Gastrocnemius medialis (tissue), 4 donors: ENCODE data around the gene NUP153. TPM values are rescaled to one million over a fixed set of nuclear protein-coding genes. Genes with fewer than 3 reads are reported as not detected.

Experiments
- ATAC-seq, 2 donors: fragments of 150-250 bp; one replicate each; pipeline ENCODE4 v1.9.1; 2016
- DNase-seq, 2 donors: peaks; one replicate each; pipeline ENCODE4 v3.0.0-alpha.2; 2019
- H3K27ac ChIP-seq, 4 donors: fragments of 200-600 bp; sonication (generic); 1 replicate in 1 of 4; 2 replicates in 3 of 4; pipeline ENCODE4 v1.5.1; 2016 to 2018; ENCODE audit warnings: mild to moderate bottlenecking in 2 of 4, moderate library complexity in 1 of 4
- H3K27me3 ChIP-seq, 3 donors: fragments of 200-600 bp; sonication (generic) in 2 of 3; 1 replicate in 1 of 3; 2 replicates in 2 of 3; pipeline versions ENCODE4 v1.5.1 to v1.6.0; 2016 to 2019; ENCODE audit warnings: mild to moderate bottlenecking in 1 of 3, moderate library complexity in 1 of 3
- H3K36me3 ChIP-seq, 2 donors: fragments of 200-600 bp; sonication (generic) in 1 of 2; one replicate each; pipeline ENCODE4 v1.5.1; 2017 to 2018
- H3K4me1 ChIP-seq, 2 donors: fragments of 200-600 bp; sonication (generic) in 1 of 2; one replicate each; pipeline ENCODE4 v1.5.1; 2016 to 2017; ENCODE audit warnings: mild to moderate bottlenecking in 2 of 2
- H3K4me3 ChIP-seq, 4 donors: fragments of 200-600 bp; sonication (generic) in 3 of 4; 1 replicate in 1 of 4; 2 replicates in 3 of 4; pipeline ENCODE4 v1.5.1; 2016 to 2019; ENCODE audit warnings: mild to moderate bottlenecking in 2 of 4
- H3K9me3 ChIP-seq, 3 donors: fragments of 200-600 bp; sonication (generic) in 2 of 3; 1 replicate in 1 of 3; 2 replicates in 2 of 3; pipeline ENCODE4 v1.5.1; 2016 to 2019
- POLR2A ChIP-seq, 2 donors: fragments of 450-650 bp; IDR thresholded peaks; one replicate each; pipeline ENCODE4 v1.6.1; 2017; ENCODE audit warnings: antibody characterized with exemption in 2 of 2, mild to moderate bottlenecking in 2 of 2, moderate library complexity in 2 of 2
- in situ Hi-C, 4 donors: fragments of 200-750 bp; cut with MboI; loops; one replicate each; pipeline versions ENCODE4 v1.15.0 to v1.8.0; 2017; ENCODE audit warnings: low sequenced_read_pairs in 4 of 4
- intact Hi-C: fragments of 100-400 bp; cut with DNase I; formaldehyde crosslinking; loops from one replicate; pipeline ENCODE4 v1.15.1; 2023; ENCODE audit warnings: low total_unique reads
- total RNA-seq, 4 donors: library from RNA; depleted of rRNA; stranded (reverse); fragments of >200 nt; gene quantifications; one replicate each; pipeline versions ENCODE4 v1.1.0 to v1.2.3, GENCODE V29; 2016
- TF ChIP-seq, protein P1 (sequence below), 5 experiments: fragments of 450-650 bp in 3 of 5; fragments of 200-600 bp in 2 of 5; sonication (generic) in 2 of 5; IDR thresholded peaks in 4 of 5; conservative IDR thresholded peaks in 1 of 5; 1 replicate in 4 of 5; 2 replicates in 1 of 5; pipeline ENCODE4 v1.5.1; 2016 to 2019; ENCODE audit warnings: antibody characterized with exemption in 5 of 5, mild to moderate bottlenecking in 3 of 5, moderate library complexity in 3 of 5

NUP153 gene
- total RNA-seq, 4 donors from 2014 or later: 29.7 to 44.2 (median 37.9) TPM

DNA sequence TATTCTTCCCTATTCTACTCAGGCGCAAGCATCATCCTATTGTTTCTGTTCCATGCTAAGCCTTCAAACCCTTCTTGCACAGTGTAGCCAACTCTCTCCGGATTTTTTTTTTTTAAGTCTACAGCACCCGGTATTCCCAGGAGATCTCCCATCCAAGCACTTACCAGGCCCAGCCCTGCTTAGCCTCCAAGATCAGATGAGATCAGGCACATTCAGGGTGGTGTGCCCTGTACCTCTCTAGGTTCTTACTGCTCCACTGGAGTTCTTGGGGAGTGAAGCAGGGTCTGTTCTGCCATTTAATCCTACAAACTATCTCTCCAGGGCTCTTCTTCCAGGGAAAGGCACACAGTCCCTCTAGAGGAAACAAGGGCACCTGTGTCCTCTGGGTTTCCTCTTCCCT is 14.9 kb upstream of the NUP153 start:
- H3K36me3 ChIP-seq: no peaks in the 10 kb centered on the region
- ATAC-seq (no peak), DNase-seq (no peak)
- in situ Hi-C loops: no loop called here
- TF ChIP-seq, protein P1, sequence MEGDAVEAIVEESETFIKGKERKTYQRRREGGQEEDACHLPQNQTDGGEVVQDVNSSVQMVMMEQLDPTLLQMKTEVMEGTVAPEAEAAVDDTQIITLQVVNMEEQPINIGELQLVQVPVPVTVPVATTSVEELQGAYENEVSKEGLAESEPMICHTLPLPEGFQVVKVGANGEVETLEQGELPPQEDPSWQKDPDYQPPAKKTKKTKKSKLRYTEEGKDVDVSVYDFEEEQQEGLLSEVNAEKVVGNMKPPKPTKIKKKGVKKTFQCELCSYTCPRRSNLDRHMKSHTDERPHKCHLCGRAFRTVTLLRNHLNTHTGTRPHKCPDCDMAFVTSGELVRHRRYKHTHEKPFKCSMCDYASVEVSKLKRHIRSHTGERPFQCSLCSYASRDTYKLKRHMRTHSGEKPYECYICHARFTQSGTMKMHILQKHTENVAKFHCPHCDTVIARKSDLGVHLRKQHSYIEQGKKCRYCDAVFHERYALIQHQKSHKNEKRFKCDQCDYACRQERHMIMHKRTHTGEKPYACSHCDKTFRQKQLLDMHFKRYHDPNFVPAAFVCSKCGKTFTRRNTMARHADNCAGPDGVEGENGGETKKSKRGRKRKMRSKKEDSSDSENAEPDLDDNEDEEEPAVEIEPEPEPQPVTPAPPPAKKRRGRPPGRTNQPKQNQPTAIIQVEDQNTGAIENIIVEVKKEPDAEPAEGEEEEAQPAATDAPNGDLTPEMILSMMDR (IDR thresholded peaks at IDR 0.05 in 4 of 5, conservative IDR thresholded peaks at IDR 0.05 in 1 of 5): no peak
- no peak for TF ChIP-seq POLR2A (IDR thresholded peaks at IDR 0.05)
- no peaks in the 10 kb centered on the region for H3K27me3 ChIP-seq
- H3K4me1 ChIP-seq: no peaks in the 10 kb centered on the region
- H3K4me3 ChIP-seq: no peak overlapping the region
- no peak overlapping the region for H3K27ac ChIP-seq
- intact Hi-C loops: no loop called here
- no peaks in the 10 kb centered on the region for H3K9me3 ChIP-seq

DNA sequence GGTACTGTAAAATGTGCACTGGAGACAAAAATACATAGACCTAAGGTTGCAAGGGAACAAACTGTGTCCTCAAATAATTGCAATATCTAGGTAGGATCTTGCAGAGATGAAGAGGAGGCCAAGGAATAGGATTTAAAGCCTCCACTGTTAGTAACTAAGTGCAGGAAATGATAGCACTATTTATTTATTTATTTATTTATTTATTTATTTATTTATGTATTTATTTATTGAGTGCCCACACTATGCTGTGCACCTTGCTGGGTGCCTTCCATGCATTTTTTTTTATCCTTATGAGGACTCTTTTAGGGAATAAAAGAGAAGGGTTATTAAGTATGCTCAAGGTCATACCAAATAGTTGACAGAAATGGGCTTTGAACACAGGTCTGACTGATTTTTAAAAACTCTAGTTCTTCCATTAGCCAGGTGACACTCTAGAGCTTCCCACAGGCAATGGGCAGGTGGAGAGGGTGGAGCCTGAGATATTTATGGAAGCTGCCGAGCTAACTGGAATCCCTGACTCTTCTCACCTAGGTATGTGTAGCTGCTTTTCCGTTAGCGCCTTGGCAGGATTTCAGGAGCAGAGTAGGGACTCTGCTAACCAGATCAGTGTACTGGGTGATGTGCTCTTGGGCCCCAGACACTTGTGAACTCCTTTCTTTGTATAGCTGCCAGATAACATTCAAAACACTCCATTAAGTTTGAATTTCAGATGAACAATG is 12.8 kb upstream of the NUP153 start:
- no peaks in the 10 kb centered on the region for H3K4me1 ChIP-seq
- H3K9me3 ChIP-seq: no peaks in the 10 kb centered on the region
- DNase-seq (no peak), ATAC-seq (no peak)
- TF ChIP-seq, protein P1 (IDR thresholded peaks at IDR 0.05 in 4 of 5, conservative IDR thresholded peaks at IDR 0.05 in 1 of 5): no peak
- no peak for TF ChIP-seq POLR2A (IDR thresholded peaks at IDR 0.05)
- in situ Hi-C loops: no loop called here
- no peaks in the 10 kb centered on the region for H3K27me3 ChIP-seq
- no peak overlapping the region for H3K4me3 ChIP-seq
- H3K27ac ChIP-seq: no peak overlapping the region
- no peaks in the 10 kb centered on the region for H3K36me3 ChIP-seq
- intact Hi-C loops: no loop called here

DNA sequence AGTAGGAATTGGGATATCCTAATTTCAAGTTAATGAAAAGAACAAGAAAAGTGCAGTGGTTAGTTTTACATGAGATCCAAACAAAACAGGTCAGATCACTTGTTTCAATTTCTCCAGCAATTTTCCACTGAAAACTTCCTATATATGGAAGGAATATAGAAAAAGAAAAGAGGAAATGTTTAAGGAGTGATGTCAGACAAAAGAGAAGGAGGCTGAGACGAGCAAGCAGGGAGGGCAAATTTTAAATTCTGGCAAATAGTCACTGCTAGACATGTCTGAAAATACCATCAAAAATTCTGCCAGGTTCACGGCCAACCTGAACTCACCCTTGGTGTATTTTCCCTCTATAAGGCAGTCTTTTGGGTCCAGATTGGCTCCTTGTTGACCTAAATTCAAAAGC is 9.5 kb upstream of the NUP153 start:
- H3K4me3 ChIP-seq: no peak overlapping the region
- no peaks in the 10 kb centered on the region for H3K9me3 ChIP-seq
- ATAC-seq (no peak), DNase-seq (no peak)
- H3K27ac ChIP-seq: no peak overlapping the region
- no peaks in the 10 kb centered on the region for H3K27me3 ChIP-seq
- TF ChIP-seq, protein P1 (IDR thresholded peaks at IDR 0.05 in 4 of 5, conservative IDR thresholded peaks at IDR 0.05 in 1 of 5): no peak
- no peak for TF ChIP-seq POLR2A (IDR thresholded peaks at IDR 0.05)
- H3K4me1 ChIP-seq: no peaks in the 10 kb centered on the region
- in situ Hi-C loops (no loop called here), intact Hi-C loops (no loop called here)
- no peaks in the 10 kb centered on the region for H3K36me3 ChIP-seq

DNA sequence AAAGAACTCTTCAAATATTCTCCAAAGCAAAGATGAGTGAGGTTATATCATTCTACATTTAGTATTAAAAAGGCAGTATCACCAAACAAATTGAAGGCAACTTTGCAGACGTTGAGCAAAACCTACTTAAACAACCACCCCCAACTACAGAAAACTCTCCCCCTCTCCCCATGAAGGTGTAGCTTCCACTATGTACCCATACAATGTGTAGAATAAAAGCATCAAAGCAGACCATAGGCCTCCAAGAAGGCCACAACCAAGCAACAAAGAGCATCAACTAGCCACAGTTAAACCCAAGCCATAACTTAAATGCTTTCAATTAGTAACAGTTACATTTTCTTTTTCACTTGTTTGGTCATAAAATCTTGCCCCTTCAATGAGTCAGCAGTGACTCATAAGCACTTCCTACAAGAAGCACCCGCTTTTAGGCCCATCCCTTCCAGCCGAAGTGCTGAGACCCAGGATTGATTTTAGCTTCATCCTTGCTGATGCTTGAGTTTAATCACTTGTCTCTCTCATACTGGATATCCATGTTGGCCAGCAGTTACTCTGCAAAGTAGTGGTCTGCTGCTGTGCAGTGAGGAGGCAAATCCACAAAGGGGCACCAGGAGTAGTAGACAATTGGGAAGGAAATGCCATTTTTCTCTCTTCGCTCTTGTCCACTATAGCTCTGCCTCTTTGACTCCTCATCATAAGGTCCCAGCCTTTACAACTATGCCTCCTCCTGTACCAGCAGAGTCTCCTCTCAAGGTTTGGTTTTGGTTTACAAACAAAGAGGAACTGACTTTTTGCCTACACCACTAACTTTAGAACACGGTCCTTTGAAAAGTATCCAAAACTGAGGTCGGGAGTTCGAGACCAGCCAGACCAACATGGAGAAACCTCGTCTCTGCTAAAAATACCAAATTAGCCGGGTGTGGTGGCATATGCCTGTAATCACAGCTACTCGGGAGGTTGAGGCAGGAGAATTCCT is 8.4 kb upstream of the NUP153 start:
- no peak overlapping the region for H3K27ac ChIP-seq
- intact Hi-C loops: no loop called here

More for the DNA sequence above, 8.4 kb upstream of the NUP153 start:
- Histone ChIP-seq H3K4me1 (no peaks in the 10 kb centered on the region), H3K4me3 (no peak overlapping the region), H3K36me3 (no peaks in the 10 kb centered on the region), H3K27me3 (no peaks in the 10 kb centered on the region), H3K9me3 (no peaks in the 10 kb centered on the region)
- TF ChIP-seq POLR2A (IDR thresholded peaks at IDR 0.05): no peak
- TF ChIP-seq, protein P1 (IDR thresholded peaks at IDR 0.05 in 4 of 5, conservative IDR thresholded peaks at IDR 0.05 in 1 of 5): no peak
- ATAC-seq (no peak), DNase-seq (no peak)
- in situ Hi-C loops: no loop called here
